VCaP (cell line): ENCODE data around the gene ARFRP1.

Experiments
- H3K27ac ChIP-seq: fragments of 450-650 bp; 2 replicates; pipeline ENCODE4 v1.5.1; 2017
- TF ChIP-seq, protein P1 (sequence below): fragments of 450-650 bp; conservative IDR thresholded peaks from 2 replicates; pipeline ENCODE4 v1.5.1; 2017; ENCODE audit warnings: mild to moderate bottlenecking, moderate library complexity

Gene ARFRP1

GRCh38 chr20:63738687-63739129, 30.9 kb upstream of the ARFRP1 start:
- TF ChIP-seq, protein P1, sequence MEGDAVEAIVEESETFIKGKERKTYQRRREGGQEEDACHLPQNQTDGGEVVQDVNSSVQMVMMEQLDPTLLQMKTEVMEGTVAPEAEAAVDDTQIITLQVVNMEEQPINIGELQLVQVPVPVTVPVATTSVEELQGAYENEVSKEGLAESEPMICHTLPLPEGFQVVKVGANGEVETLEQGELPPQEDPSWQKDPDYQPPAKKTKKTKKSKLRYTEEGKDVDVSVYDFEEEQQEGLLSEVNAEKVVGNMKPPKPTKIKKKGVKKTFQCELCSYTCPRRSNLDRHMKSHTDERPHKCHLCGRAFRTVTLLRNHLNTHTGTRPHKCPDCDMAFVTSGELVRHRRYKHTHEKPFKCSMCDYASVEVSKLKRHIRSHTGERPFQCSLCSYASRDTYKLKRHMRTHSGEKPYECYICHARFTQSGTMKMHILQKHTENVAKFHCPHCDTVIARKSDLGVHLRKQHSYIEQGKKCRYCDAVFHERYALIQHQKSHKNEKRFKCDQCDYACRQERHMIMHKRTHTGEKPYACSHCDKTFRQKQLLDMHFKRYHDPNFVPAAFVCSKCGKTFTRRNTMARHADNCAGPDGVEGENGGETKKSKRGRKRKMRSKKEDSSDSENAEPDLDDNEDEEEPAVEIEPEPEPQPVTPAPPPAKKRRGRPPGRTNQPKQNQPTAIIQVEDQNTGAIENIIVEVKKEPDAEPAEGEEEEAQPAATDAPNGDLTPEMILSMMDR, result no peak
- H3K27ac ChIP-seq, result peak overlapping the region; percentile 95

DNA sequence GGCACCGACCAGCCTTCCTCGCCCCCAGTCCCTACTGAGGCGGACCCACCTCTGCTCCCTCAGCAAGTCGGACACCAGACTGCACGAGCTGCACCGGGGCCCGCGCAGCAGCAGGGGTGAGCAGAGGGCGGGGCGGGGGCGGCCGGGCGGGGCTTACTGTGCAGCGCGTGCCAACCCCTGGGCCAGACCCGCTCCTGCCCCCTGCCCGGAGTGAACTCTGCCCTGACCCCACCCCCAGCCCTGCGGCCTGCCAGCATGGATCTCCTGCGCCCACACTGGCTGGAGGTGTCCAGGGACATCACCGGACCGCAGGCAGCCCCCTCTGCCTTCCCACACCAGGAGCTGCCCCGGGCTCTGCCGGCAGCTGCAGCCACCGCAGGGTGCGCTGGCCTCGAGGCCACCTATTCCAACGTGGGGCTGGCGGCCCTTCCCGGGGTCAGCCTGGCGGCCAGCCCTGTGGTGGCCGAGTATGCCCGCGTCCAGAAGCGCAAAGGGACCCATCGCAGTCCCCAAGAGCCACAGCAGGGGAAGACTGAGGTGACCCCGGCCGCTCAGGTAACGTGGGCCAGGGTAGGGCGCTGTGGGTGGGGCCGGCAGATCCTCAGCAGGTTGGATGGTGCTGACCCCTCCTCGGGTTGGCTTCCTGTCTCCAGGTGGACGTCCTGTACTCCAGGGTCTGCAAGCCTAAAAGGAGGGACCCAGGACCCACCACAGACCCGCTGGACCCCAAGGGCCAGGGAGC, 30.3 kb upstream of the ARFRP1 start:
- peak overlapping the region; percentile 95 for H3K27ac ChIP-seq
- TF ChIP-seq, protein P1, result no peak

GRCh38 chr20:63737695-63737944, 29.8 kb upstream of the ARFRP1 start:
- TF ChIP-seq, protein P1, result no peak
- H3K27ac ChIP-seq, result no peak overlapping the region

- TF ChIP-seq, protein P1, result no peak
- H3K27ac ChIP-seq, result no peak overlapping the region
Observed at GRCh38 chr20:63736893-63737694, 29.3 kb upstream of the ARFRP1 start.

DNA sequence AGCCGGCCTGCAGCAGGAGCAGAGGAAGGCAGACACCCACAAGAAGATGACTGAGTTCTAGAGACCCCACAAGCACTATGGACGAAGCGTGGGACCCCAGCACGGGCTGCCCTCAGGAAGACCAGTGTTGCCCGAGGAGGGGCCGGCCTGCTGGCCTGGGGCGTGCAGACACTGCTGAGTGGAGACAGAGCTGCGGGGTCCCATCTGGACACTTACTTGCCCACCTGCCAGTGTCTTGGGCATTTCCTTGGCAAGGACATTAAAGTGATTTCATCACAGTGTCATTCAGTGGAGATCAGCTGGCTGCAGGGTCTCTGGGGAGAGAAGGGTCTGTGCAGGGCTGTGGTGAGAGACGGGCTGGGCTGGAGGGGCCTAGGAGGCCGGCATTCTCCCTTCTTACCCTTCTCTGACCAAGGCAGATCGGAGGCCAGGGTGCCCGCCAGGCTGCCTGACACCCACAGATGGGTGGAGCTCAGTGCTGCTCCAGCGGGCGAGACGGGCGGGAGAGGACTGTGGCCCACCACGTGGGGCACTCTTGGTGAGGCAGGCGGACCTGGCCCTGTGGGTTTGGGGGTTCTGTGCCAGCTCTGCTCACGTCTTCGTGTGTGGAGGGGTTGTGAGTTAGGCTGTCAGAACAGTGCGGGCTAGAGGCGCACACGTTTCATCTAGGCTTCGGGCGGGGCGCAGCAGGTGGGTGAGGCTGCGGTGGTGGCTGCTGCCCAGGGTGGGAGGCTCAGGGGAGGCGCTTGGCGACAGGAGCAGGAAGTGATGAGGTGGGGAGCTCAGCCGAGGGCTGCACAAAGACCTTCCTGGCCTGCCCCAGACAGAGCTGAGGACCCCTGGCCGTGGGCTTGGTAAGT, 28.3 kb upstream of the ARFRP1 start, which contains the start of gene LIME1:
Gene LIME1, plus strand, starts transcription at position 806 of the 860 bp plus-strand sequence. CDS start 886 bp downstream, outside the sequence.
- TF ChIP-seq, protein P1, result no peak
- no peak within 1 kb of the TSS for H3K27ac ChIP-seq

DNA sequence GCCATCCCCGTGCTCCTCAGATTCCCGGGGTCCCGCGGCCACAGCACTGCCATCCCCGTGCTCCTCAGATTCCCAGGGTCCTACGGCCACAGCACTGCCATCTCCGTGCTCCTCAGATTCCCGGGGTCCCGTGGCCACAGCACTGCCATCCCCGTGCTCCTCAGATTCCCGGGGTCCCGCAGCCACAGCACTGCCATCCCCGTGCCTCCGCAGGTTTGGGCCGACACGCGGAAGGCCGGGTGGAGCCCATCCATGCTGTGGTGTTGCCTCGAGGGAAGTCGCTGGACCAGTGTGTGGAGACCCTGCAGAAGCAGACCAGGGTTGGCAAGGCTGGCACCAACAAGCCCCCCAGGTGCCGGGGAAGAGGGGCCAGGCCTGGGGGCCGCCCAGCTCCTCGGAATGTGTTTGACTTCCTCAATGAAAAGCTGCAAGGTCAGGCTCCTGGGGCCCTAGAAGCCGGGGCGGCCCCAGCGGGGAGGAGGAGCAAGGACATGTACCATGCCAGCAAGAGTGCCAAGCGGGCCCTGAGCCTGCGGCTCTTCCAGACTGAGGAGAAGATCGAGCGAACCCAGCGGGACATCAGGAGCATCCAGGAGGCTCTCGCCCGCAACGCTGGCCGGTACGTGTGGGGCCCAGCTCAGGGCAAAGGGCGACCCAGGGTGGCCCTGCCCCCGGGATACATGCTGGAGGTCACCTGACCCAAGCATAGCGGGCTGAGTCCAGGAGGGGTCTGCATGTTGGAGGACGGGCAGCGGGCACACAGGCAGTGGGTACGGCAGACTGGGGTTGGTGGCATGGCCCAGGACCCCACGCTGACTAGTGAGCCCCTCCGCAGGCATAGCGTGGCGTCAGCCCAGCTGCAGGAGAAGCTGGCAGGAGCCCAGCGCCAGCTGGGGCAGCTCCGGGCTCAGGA, 27.4 kb upstream of the ARFRP1 start:
- no peak overlapping the region for H3K27ac ChIP-seq
- TF ChIP-seq, protein P1, result no peak
